Activated naive CD4-positive, alpha-beta T cell treated with Interleukin-2 at 50 U/mL for 16 hours (primary cell): Measurements from ENCODE around the gene POLD3.
"Not testable (repeated sequence)": the region's sequence is repeated elsewhere in the genome, so short reads cannot be mapped to it uniquely, and the experiment has no call there.

Experiments
- DNase-seq: peaks from one replicate; pipeline ENCODE4 v3.0.0-alpha.2; 2020

Gene POLD3

GRCh38 chr11:74583024-74583624 is 9.3 kb upstream of the POLD3 start:
- DNase-seq, result no peak

GRCh38 chr11:74590492-74590891 is 1.9 kb upstream of the POLD3 start:
- not testable (repeated sequence) for DNase-seq

GRCh38 chr11:74592063-74592440 is 330 bp upstream of the POLD3 start:
- no peak for DNase-seq

- no peak for DNase-seq
Observed at GRCh38 chr11:74593463-74593862, 1.1 kb downstream of the POLD3 start.

GRCh38 chr11:74602637-74603556 is 10.5 kb downstream of the POLD3 start:
- no peak for DNase-seq

- DNase-seq, result no peak
Observed at GRCh38 chr11:74603845-74604244, 11.5 kb downstream of the POLD3 start.

GRCh38 chr11:74604311-74604710 is 11.9 kb downstream of the POLD3 start:
- no peak for DNase-seq

GRCh38 chr11:74605403-74605802 is 13.0 kb downstream of the POLD3 start:
- no peak for DNase-seq

GRCh38 chr11:74608431-74608830 is 16.0 kb downstream of the POLD3 start:
- no peak for DNase-seq

- no peak for DNase-seq
Observed at GRCh38 chr11:74611369-74611861, 19.0 kb downstream of the POLD3 start.

GRCh38 chr11:74612877-74613276 is 20.5 kb downstream of the POLD3 start:
- no peak for DNase-seq

- DNase-seq, result no peak
Observed at GRCh38 chr11:74615311-74615710, 22.9 kb downstream of the POLD3 start.

- DNase-seq, result no peak
Observed at GRCh38 chr11:74615988-74616387, 23.6 kb downstream of the POLD3 start.

- DNase-seq, result no peak
Observed at GRCh38 chr11:74620531-74620930, 28.1 kb downstream of the POLD3 start.

GRCh38 chr11:74626130-74626529 is 33.7 kb downstream of the POLD3 start:
- DNase-seq, result no peak

- DNase-seq, result no peak
Observed at GRCh38 chr11:74626604-74627003, 34.2 kb downstream of the POLD3 start.

GRCh38 chr11:74627381-74627780 is 35.0 kb downstream of the POLD3 start:
- DNase-seq, result no peak

- no peak for DNase-seq
Observed at GRCh38 chr11:74630043-74630442, 37.7 kb downstream of the POLD3 start.

- DNase-seq, result no peak
Observed at GRCh38 chr11:74633406-74634393, 41.3 kb downstream of the POLD3 start.

- no peak for DNase-seq
Observed at GRCh38 chr11:74634537-74634936, 42.2 kb downstream of the POLD3 start.

GRCh38 chr11:74636630-74637184 is 44.3 kb downstream of the POLD3 start:
- no peak for DNase-seq

- no peak for DNase-seq
Observed at GRCh38 chr11:74637700-74638099, 45.3 kb downstream of the POLD3 start.

- no peak for DNase-seq
Observed at GRCh38 chr11:74638869-74639268, 46.5 kb downstream of the POLD3 start.
